Measurements from ENCODE around the gene S1PR3.

DNA sequence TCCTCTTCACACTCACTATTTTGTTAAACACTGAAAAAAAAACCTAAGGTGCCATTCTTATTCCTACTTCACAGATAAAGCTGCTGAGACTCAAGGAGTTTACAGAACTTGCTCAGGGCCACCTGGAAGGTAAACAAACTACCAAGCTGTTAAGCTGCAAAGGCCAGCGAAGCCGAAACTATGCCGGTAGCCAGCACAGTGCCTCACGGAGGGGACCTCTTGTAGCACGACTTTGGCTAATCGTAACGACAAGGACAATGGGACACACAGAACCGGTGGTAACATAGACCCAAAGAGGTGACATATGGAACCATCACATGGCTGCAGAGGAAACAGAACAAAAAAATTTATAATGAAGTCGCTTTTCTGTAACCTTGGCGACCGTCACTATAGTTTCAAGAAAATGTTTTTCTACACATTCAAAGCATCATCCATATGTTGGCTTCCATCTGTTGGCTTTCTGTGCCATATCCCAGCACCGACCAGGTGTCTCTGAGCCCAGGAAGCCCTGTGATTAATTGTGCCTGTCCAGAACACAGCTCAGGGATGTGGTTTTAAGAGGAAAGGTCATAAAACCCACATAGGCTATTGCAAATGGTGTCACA is 60.3 kb downstream of the S1PR3 start:
- TF ChIP-seq CTCF (IDR thresholded peaks at IDR 0.05) (no peak), POLR2AphosphoS5 (IDR thresholded peaks at IDR 0.05) (no peak)
